Measurements from ENCODE around the gene IL6R.

IL6R gene

DNA sequence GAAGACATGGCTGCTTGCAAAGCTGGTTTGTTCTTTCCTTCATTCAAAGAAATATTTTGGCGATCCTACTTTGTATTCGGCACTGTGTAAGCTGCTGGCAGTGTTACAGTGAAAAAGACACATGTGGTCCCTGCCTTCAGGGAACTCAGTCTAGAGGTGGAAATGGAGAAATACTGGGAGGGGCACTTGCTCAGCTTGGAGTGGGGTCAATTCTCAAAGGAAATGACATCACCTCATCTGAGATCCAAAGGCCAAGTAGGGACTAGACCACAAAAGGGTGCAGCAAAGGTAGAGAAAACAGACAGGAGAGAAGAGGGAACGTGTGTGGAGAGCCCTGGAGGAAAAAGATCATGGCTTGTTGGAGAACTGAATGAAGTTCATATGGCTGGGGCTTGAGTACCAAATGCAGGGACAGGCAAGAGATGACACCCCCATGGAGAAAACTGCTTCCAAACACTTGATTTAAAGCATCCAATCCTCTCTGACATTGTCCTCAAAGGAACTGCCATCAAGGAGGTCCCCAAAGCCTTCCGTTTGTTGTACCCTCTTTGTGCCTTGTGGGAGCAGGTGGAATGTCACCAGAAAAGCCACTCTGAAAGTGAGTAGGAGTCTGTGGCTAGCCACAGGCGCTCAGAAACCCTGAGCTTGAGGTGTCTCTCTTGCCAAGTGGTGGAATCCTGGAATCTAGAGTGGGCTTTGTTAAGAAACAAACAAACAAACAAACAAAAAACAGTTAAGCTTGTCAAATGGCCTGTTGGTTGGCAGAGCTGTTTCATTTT, 48.6 kb downstream of the IL6R start:
- DNase-seq: peak; percentile 80

GRCh38 chr1:154454386-154455120, 49.4 kb downstream of the IL6R start:
- DNase-seq: no peak

- no peak for DNase-seq
Measured at GRCh38 chr1:154456631-154457030, 51.5 kb downstream of the IL6R start.

GRCh38 chr1:154459080-154459479, 53.9 kb downstream of the IL6R start:
- no peak for DNase-seq

DNA sequence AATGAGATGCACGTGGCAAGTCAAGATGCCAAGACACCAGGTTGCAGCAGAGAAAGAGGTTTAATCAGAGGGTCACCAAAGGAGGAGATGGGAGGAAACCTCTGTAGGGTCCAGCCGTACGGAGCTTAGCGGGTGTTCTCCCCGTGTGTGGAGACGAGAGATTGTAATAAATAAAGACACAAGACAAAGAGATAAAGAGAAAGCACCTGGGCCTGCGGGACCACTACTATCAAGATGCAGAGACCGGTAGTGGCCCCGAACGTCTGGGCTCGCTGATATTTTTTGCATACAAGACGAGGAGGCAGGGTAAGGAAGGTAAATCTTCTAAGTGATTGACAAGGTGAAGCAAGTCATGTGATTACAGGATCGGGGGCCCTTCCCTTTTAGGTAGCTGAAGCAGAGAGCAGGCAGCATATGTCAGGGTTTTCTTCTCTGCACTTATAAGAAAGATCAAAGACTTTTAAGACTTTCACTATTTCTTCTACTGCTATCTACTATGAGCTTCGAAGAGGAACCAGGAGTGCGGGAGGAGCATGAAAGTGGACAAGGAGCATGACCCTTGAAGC, 55.6 kb downstream of the IL6R start:
- DNase-seq: no peak

GRCh38 chr1:154463512-154463990, 58.4 kb downstream of the IL6R start:
- DNase-seq: no peak

- no peak for DNase-seq
Measured at GRCh38 chr1:154465621-154466195, 60.6 kb downstream of the IL6R start.

- no peak for DNase-seq
Measured at GRCh38 chr1:154466206-154466605, 61.1 kb downstream of the IL6R start.

GRCh38 chr1:154466921-154467417, 61.8 kb downstream of the IL6R start:
- no peak for DNase-seq

DNA sequence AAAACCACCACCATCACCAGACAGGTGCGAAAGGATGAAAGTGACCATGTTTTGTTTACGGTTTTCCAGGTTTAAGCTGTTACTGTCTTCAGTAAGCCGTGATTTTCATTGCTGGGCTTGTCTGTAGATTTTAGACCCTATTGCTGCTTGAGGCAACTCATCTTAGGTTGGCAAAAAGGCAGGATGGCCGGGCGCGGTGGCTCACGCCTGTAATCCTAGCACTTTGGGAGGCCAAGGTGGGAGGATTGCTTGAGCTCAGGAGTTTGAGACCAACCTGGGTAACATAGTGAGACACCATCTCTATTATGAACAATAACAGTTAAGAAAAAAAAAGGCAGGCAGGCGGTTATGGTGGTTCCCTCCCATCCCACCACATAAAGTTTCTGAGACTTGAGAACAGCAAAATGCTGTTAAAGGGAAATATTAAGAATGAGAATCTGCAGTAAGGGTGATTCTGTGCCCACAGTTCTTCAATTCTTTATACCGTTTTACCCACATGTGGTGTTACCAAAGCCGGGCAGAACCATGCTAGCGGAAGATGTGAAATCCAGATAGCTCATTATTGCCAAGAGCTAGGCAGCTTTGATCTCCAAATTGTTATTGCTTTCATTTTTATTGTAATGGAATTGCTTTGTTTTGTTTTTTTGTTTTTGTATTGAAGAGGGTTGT, 62.4 kb downstream of the IL6R start:
- no peak for DNase-seq

DNA sequence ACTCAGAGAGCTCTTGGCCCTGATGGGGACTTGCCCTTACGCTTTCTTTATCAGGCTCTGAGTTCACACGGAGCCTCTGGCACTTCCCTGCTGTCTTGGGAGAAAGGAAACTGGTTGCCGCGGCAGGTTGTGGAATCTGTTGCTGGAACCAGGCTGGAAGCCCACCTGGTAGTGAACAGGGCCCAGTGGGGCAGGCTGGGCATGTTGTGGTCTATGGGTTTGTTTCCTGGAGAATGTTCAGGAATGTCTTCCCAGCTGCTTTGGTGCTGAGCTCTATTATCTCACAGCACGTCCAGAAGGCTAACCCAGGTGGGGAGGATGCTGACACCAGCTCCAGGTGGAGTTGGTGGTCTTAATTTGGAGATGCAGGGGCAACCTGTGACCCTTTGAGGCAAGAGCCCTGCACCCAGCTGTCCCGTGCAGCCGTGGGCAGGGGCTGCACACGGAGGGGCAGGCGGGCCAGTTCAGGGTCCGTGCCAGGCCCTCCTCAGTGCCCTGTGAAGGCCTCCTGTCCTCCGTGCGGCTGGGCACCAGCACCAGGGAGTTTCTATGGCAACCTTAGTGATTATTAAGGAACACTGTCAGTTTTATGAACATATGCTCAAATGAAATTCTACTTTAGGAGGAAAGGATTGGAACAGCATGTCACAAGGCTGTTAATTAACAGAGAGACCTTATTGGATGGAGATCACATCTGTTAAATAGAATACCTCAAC, 63.5 kb downstream of the IL6R start:
- DNase-seq: no peak

- DNase-seq: no peak
Measured at GRCh38 chr1:154469844-154470560, 64.9 kb downstream of the IL6R start.

DNA sequence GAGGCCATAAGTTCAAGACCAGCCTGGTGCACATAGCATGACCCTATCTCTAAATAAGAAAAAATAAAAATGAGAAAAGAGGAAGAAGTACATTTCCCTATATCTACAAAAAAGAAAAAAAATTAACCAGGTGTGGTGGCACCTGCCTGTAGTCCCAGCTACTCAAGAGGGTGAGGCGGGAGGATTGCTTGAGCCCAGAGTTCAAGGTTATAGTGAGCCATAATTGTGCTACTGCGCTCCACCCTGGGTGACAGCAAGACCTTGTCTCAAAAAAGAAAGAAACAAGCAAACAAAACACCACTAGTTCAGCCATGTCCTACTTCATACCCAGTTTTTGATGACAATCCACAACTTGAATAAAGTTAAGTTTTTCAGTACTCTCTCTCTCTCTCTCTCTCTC, 66.2 kb downstream of the IL6R start:
- DNase-seq: no peak

DNA sequence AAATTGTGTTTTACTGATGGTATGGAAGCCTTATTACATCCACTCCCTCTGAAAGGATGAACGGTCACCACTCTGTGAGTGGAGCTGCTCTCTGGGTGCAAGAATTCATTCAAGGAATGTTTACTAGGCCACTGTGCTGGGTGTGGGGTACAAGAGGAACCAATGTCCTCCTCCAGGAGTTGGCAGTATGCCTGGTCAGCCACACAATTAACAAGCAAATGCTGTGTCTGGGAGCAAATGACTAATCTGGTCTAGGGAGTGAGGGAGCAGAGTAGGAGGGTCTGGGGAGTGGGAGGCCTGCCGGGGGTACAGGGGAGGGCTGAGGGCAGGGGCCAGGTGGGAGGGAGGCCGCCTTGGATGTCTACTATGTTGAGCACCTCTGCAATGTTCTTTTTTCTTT, 69.7 kb downstream of the IL6R start:
- peak; percentile 88 for DNase-seq

DNA sequence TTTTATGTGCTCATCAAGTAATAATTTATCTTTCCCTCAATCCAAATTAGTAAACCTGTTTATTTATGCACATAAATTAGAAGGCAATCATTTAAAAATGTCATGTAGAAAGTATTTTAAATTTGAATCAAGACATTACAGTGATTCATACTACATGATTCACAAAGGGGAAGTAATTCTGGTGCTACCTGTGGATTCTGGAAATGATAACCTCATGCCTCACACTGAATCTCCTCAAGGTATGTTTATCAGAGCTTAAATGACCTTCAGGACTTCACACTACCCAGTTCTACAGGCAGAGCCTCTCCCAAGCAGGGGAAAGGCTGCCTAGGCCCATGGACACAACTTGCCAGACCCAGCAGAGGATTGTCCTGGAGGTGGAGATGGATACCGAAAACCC, 71.6 kb downstream of the IL6R start:
- no peak for DNase-seq

DNA sequence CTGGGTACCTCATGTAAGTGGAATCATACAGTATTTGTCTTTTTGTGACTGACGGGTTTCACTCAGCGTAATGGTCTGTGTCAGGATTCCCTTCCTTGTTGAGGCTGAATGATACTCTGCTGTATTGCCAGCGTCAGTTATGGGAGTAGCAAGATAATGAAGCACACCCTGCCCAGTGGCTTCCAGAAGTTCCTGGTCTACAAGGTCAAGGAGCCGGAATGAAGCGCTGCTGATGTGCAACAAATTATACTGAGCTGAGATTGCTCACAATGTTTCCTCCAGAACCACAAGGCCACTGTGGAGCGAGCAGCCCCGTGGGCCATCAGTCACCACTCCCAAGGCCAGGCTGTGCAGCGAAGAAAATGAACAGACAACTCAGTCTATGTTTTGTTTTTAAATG, 72.9 kb downstream of the IL6R start:
- no peak for DNase-seq

GRCh38 chr1:154478639-154479038, 73.5 kb downstream of the IL6R start:
- DNase-seq: peak; percentile 10

GRCh38 chr1:154479764-154480421, 74.8 kb downstream of the IL6R start:
- peak; percentile 88 for DNase-seq

- DNase-seq: no peak
Measured at GRCh38 chr1:154481053-154481452, 75.9 kb downstream of the IL6R start.

DNA sequence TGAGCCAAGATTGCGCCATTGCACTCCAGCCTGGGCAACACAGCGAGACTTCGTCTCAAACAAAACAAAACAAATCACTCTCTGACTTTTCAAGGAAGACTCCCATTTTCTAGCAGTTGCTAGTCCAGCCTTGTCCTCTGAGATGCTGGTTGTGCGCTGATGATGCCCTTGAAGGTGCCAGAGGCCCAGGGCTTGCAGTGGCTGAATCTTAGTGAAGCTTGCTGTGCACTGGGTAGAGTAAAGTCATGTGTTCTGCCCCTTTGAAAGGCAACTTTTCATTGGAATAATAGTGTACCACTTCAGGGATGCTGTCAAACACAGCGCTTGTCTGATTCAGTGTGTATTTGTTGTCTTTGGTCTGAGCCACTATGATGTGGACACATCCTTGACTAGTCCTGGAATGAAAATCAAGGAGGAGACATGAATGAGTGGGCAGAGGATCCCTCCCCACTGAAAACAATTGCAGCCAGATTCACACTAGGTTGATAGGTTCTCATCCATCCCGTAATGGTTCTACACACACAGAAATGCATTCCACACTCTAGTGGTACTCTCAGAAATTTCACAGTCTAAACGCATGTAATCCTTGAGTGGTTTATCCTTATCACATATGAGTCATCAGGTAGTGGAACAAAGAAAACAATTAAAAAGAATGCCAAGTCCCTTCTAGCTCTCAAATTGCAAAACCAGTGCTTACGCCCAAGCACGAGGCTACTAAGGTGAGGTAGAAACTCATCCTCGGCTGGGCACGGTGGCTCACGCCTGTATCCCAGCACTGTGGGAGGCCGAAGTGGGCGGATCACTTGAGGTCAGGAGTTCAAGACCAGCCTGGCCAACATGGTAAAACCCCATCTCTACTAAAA, 79.0 kb downstream of the IL6R start:
- DNase-seq: peak; percentile 45
